HCT116 (cell line): ENCODE measurements around the gene CCDC3. TPM values are rescaled to one million over a fixed set of nuclear protein-coding genes. Genes with fewer than 3 reads are reported as not detected.

Experiments
- ATAC-seq: fragments of 200-7000 bp; cut with Tn5 transposase; 2 replicates; pipeline ENCODE4 v1.9.1; 2020; ENCODE audit warnings: mild to moderate bottlenecking, moderate library complexity
- BruUV-seq: library from RNA; stranded (reverse); fragments of 400-500 nt; replicated peaks from 2 replicates; lab custom pipeline; 2021; lab: Mats Ljungman, UMichigan
- CTCF ChIA-PET: fragments of 300-600 bp; sonication (Branson Sonifier 250); formaldehyde crosslinking; loops from one replicate; lab custom pipeline; 2021; ENCODE audit warnings: antibody characterized with exemption; lab: Charles Lee
- POLR2A ChIA-PET: fragments of 300-600, 350-600 bp; sonication (Branson Sonifier 250); formaldehyde crosslinking; loops from one replicate; lab custom pipeline; 2021; ENCODE audit warnings: antibody characterized with exemption; lab: Charles Lee
- RAD21 ChIA-PET, 2 experiments: fragments of 300-600 bp; sonication (Branson Sonifier 250); formaldehyde crosslinking; loops; one replicate each; lab custom pipeline; 2023; ENCODE audit warnings: low total read pairs in 2 of 2; ENCODE audit not compliant: uncharacterized antibody in 2 of 2, unreplicated experiment in 2 of 2, low non-redundant PET in 1 of 2; lab: Charles Lee
- DNase-seq: peaks from one replicate; pipeline ENCODE4 v3.0.0-alpha.2; 2010; ENCODE audit warnings: low read depth, low spot score
- H2AFZ ChIP-seq: fragments of 200-600 bp; shearing (Covaris generic), sonication (generic); 2 replicates; pipeline ENCODE4 v1.6.1; 2017; ENCODE audit warnings: low read depth, mixed run types, mixed read lengths, antibody characterized with exemption, low read length; ENCODE audit not compliant: poor library complexity, severe bottlenecking
- H3K27ac ChIP-seq: 2 replicates; pipeline ENCODE4 v1.5.1; 2012; ENCODE audit warnings: low read depth, low read length
- H3K27me3 ChIP-seq: fragments of 200-600 bp; sonication (generic); 2 replicates; pipeline ENCODE4 v1.6.1; 2016; ENCODE audit warnings: mixed run types, low read length, mixed read lengths; ENCODE audit not compliant: insufficient read depth
- H3K36me3 ChIP-seq, 2 experiments: fragments of 200-500 bp in 1 of 2; fragments of 200-600 bp in 1 of 2; sonication (Bioruptor generic) in 1 of 2; sonication (generic) in 1 of 2; 2 replicates each; pipeline versions ENCODE4 v1.5.1 to v1.6.1; 2014 to 2016; ENCODE audit warnings: low read length in 2 of 2, inconsistent platforms in 1 of 2, mixed read lengths in 1 of 2, mixed run types in 1 of 2; ENCODE audit not compliant: insufficient read depth in 2 of 2, control insufficient read depth in 1 of 2
- H3K4me1 ChIP-seq, 2 experiments: fragments of 200-600 bp in 1 of 2; sonication (generic) in 1 of 2; 2 replicates each; pipeline versions ENCODE4 v1.5.1 to v1.6.1; 2012 to 2017; ENCODE audit warnings: low read length in 2 of 2, inconsistent platforms in 1 of 2, mild to moderate bottlenecking in 1 of 2, mixed read lengths in 1 of 2, mixed run types in 1 of 2, moderate library complexity in 1 of 2; ENCODE audit not compliant: insufficient read depth in 2 of 2, control insufficient read depth in 1 of 2
- H3K4me2 ChIP-seq: fragments of 200-600 bp; sonication (generic); 2 replicates; pipeline ENCODE4 v1.6.1; 2017; ENCODE audit warnings: mixed run types, low read length, mixed read lengths
- H3K4me3 ChIP-seq, 2 experiments: fragments of 200-600 bp in 1 of 2; sonication (generic) in 1 of 2; replicated peaks in 1 of 2; 2 replicates each; pipeline ENCODE4 v1.5.1; 2011 to 2016; ENCODE audit warnings: low read length in 2 of 2, control low read depth in 1 of 2, low read depth in 1 of 2, mild to moderate bottlenecking in 1 of 2, mixed read lengths in 1 of 2, mixed run types in 1 of 2
- H3K79me2 ChIP-seq: fragments of 200-600 bp; sonication (generic); 2 replicates; pipeline ENCODE4 v1.6.1; 2017; ENCODE audit warnings: mild to moderate bottlenecking, mixed run types, low read length, moderate library complexity, mixed read lengths; ENCODE audit not compliant: insufficient read depth
- H3K9ac ChIP-seq: fragments of 200-600 bp; sonication (generic); 2 replicates; pipeline ENCODE4 v1.6.1; 2016; ENCODE audit warnings: low read length, mixed read lengths
- H3K9me2 ChIP-seq: fragments of 200-600 bp; sonication (generic), shearing (Covaris generic); 2 replicates; pipeline ENCODE4 v1.6.1; 2017; ENCODE audit warnings: mixed run types, mild to moderate bottlenecking, moderate library complexity; ENCODE audit not compliant: insufficient read depth
- H3K9me3 ChIP-seq, 2 experiments: fragments of 200-500 bp in 1 of 2; fragments of 200-600 bp in 1 of 2; sonication (Bioruptor generic) in 1 of 2; sonication (generic) in 1 of 2; 2 replicates each; pipeline ENCODE4 v1.6.1; 2014 to 2017; ENCODE audit warnings: low read length in 2 of 2, mixed read lengths in 2 of 2, inconsistent platforms in 1 of 2, low read depth in 1 of 2, mild to moderate bottlenecking in 1 of 2, mixed run types in 1 of 2, moderate library complexity in 1 of 2; ENCODE audit not compliant: control insufficient read depth in 1 of 2, insufficient read depth in 1 of 2
- H4K20me1 ChIP-seq: fragments of 200-600 bp; sonication (generic), shearing (Covaris generic); 2 replicates; pipeline ENCODE4 v1.6.1; 2017; ENCODE audit warnings: mixed run types, mild to moderate bottlenecking, moderate library complexity; ENCODE audit not compliant: insufficient read depth
- ATF3 ChIP-seq: IDR thresholded peaks from 2 replicates; pipeline ENCODE4 v1.6.1; 2012
- CEBPB ChIP-seq: IDR thresholded peaks from 2 replicates; pipeline ENCODE4 v1.6.1; 2012; ENCODE audit warnings: low read depth
- EGR1 ChIP-seq: IDR thresholded peaks from 2 replicates; pipeline ENCODE4 v1.6.1; 2012; ENCODE audit warnings: low read depth
- EZH2 ChIP-seq: fragments of 200-600 bp; sonication (generic); IDR thresholded peaks from 2 replicates; pipeline ENCODE4 v1.6.1; 2017; ENCODE audit warnings: antibody characterized with exemption, mixed run types
- EZH2phosphoT487 ChIP-seq: fragments of 200-600 bp; IDR thresholded peaks from 2 replicates; pipeline ENCODE4 v1.6.1; 2018; ENCODE audit warnings: antibody characterized with exemption, borderline replicate concordance
- JUND ChIP-seq: IDR thresholded peaks from 2 replicates; pipeline ENCODE4 v1.6.1; 2012
- MAX ChIP-seq: IDR thresholded peaks from 2 replicates; pipeline ENCODE4 v1.6.1; 2012
- POLR2A ChIP-seq: IDR thresholded peaks from 2 replicates; pipeline ENCODE4 v1.7.0; 2011; ENCODE audit warnings: borderline replicate concordance; ENCODE audit not compliant: insufficient read depth, insufficient read length; ENCODE audit errors: extremely low read depth
- POLR2AphosphoS5 ChIP-seq: IDR thresholded peaks from 2 replicates; pipeline ENCODE4 v1.6.1; 2011; ENCODE audit warnings: mild to moderate bottlenecking, low read depth, low read length, moderate library complexity
- TCF7L2 ChIP-seq: IDR thresholded peaks from 2 replicates; pipeline ENCODE4 v1.7.0; 2011; ENCODE audit warnings: borderline replicate concordance, inconsistent platforms; ENCODE audit not compliant: insufficient read depth, insufficient read length; ENCODE audit errors: extremely low read depth
- YY1 ChIP-seq: IDR thresholded peaks from 2 replicates; pipeline ENCODE4 v1.6.1; 2011; ENCODE audit warnings: low read length, low read depth, moderate library complexity, mild to moderate bottlenecking; ENCODE audit not compliant: insufficient replicate concordance; ENCODE audit errors: extremely low read depth
- ZBTB33 ChIP-seq: IDR thresholded peaks from 2 replicates; pipeline ENCODE4 v1.6.1; 2011; ENCODE audit warnings: mild to moderate bottlenecking, low read length, moderate library complexity; ENCODE audit not compliant: insufficient replicate concordance; ENCODE audit errors: extremely low read depth
- ZFX ChIP-seq: fragments of 450-650 bp; IDR thresholded peaks from 2 replicates; pipeline ENCODE4 v1.6.1; 2017
- intact Hi-C: fragments of 100-400 bp; cut with micrococcal nuclease; formaldehyde crosslinking; loops from 2 replicates; pipeline ENCODE4 v1.10.0; 2022
- total RNA-seq: library from RNA; stranded (reverse); gene quantifications from one replicate; pipeline ENCODE4 v1.2.1, GENCODE V29; 2021; ENCODE audit not compliant: unreplicated experiment

Gene CCDC3
- total RNA-seq, 1 experiment from 2014 or later, result 10.5 TPM

GRCh38 chr10:13019280-13019679, 17.8 kb upstream of the CCDC3 start:
- H4K20me1 ChIP-seq, result no peaks in the 10 kb centered on the region
- ATAC-seq (no peak), DNase-seq (no peak)
- peaks cover 0 to 10% of the 10 kb centered on the region in 2 experiments; a peak in 2 of 4 replicates for H3K9me3 ChIP-seq
- H3K27ac ChIP-seq, result no peak overlapping the region
- H3K4me1 ChIP-seq, result no peaks in the 10 kb centered on the region
- intact Hi-C loops, result no loop called here
- no peaks in the 10 kb centered on the region for H3K27me3 ChIP-seq
- H3K36me3 ChIP-seq, result no peaks in the 10 kb centered on the region
- ChIA-PET POLR2A (no interaction called here), RAD21 (no interaction called here), CTCF (no interaction called here)
- H3K4me3 ChIP-seq, result no peak overlapping the region
- no peak overlapping the region for H3K4me2 ChIP-seq
- no peaks in the 10 kb centered on the region for H3K9me2 ChIP-seq
- no peak overlapping the region for H3K9ac ChIP-seq
- H3K79me2 ChIP-seq, result no peaks in the 10 kb centered on the region
- H2AFZ ChIP-seq, result no peak overlapping the region
- BruUV-seq, result no TSS peak
- no peak for TF ChIP-seq POLR2A
- TF ChIP-seq ZFX, result no peak
- TF ChIP-seq ATF3, result no peak
- TF ChIP-seq JUND, result no peak
- no peak for TF ChIP-seq EZH2phosphoT487
- TF ChIP-seq EGR1, result no peak

GRCh38 chr10:13018171-13018570, 16.7 kb upstream of the CCDC3 start:
- ChIA-PET POLR2A (no interaction called here), RAD21 (no interaction called here), CTCF (no interaction called here)
- no TSS peak for BruUV-seq
- no peaks in the 10 kb centered on the region for H4K20me1 ChIP-seq
- no peaks in the 10 kb centered on the region for H3K9me2 ChIP-seq
- H2AFZ ChIP-seq, result no peak overlapping the region
- H3K4me3 ChIP-seq, result no peak overlapping the region
- H3K79me2 ChIP-seq, result no peaks in the 10 kb centered on the region
- ATAC-seq, result no peak
- H3K36me3 ChIP-seq, result no peaks in the 10 kb centered on the region
- H3K27ac ChIP-seq, result no peak overlapping the region
- no peak overlapping the region for H3K9ac ChIP-seq
- intact Hi-C loops, result no loop called here
- H3K9me3 ChIP-seq, result peaks cover 0 to 2% of the 10 kb centered on the region in 2 experiments; a peak in 2 of 4 replicates
- no peak for DNase-seq
- H3K4me2 ChIP-seq, result no peak overlapping the region
- no peaks in the 10 kb centered on the region for H3K4me1 ChIP-seq
- no peak for TF ChIP-seq TCF7L2
- no peak for TF ChIP-seq POLR2A
- no peak for TF ChIP-seq YY1
- TF ChIP-seq POLR2AphosphoS5, result no peak
- TF ChIP-seq ZFX, result no peak
- TF ChIP-seq MAX, result no peak
- no peak for TF ChIP-seq EZH2
- no peak for TF ChIP-seq ZBTB33
- no peak for TF ChIP-seq CEBPB
- no peaks in the 10 kb centered on the region for H3K27me3 ChIP-seq
